ENCODE data around the gene CAV2.
"Not testable (repeated sequence)": the region's sequence is repeated elsewhere in the genome, so short reads cannot be mapped to it uniquely, and the experiment has no call there.

The CAV2 gene

GRCh38 chr7:116499168-116500077 lies at the start of gene CAV2:
CAV2 (plus strand) TSS chr7:116499738; CDS start chr7:116499782, 44 bp downstream.
- peak; percentile 57 for DNase-seq

GRCh38 chr7:116449950-116450349 lies 49.6 kb upstream of the CAV2 start:
- peak; percentile 68 for DNase-seq

GRCh38 chr7:116451957-116452729 lies 47.4 kb upstream of the CAV2 start:
- DNase-seq = no peak

GRCh38 chr7:116454377-116454776 lies 45.2 kb upstream of the CAV2 start:
- no peak for DNase-seq

GRCh38 chr7:116455009-116455408 lies 44.5 kb upstream of the CAV2 start:
- peak; percentile 76 for DNase-seq

- no peak for DNase-seq
Measured at GRCh38 chr7:116455499-116455898, 44.0 kb upstream of the CAV2 start.

- DNase-seq = no peak
Measured at GRCh38 chr7:116461500-116461899, 38.0 kb upstream of the CAV2 start.

- DNase-seq = no peak
Measured at GRCh38 chr7:116463956-116464355, 35.6 kb upstream of the CAV2 start.

GRCh38 chr7:116464375-116464774 lies 35.2 kb upstream of the CAV2 start:
- DNase-seq = no peak

- no peak for DNase-seq
Measured at GRCh38 chr7:116465125-116465524, 34.4 kb upstream of the CAV2 start.

- no peak for DNase-seq
Measured at GRCh38 chr7:116468534-116468933, 31.0 kb upstream of the CAV2 start.

GRCh38 chr7:116477625-116478024 lies 21.9 kb upstream of the CAV2 start:
- DNase-seq = no peak

GRCh38 chr7:116478834-116479233 lies 20.7 kb upstream of the CAV2 start:
- no peak for DNase-seq

- no peak for DNase-seq
Measured at GRCh38 chr7:116483271-116483942, 16.1 kb upstream of the CAV2 start.

GRCh38 chr7:116484389-116484788 lies 15.1 kb upstream of the CAV2 start:
- DNase-seq = not testable (repeated sequence)

GRCh38 chr7:116487907-116488521 lies 11.5 kb upstream of the CAV2 start:
- DNase-seq = no peak

GRCh38 chr7:116490351-116490750 lies 9.2 kb upstream of the CAV2 start:
- no peak for DNase-seq

- no peak for DNase-seq
Measured at GRCh38 chr7:116491887-116492653, 7.5 kb upstream of the CAV2 start.

- no peak for DNase-seq
Measured at GRCh38 chr7:116492654-116493109, 6.9 kb upstream of the CAV2 start.

- DNase-seq = no peak
Measured at GRCh38 chr7:116493449-116493848, 6.1 kb upstream of the CAV2 start.

- no peak for DNase-seq
Measured at GRCh38 chr7:116494472-116494871, 5.1 kb upstream of the CAV2 start.

- peak; percentile 31 for DNase-seq
Measured at GRCh38 chr7:116495736-116496135, 3.8 kb upstream of the CAV2 start.

Measured in fibroblast of upper back skin (primary cell).